Activated T-helper 2 cell treated with anti-CD3 and anti-CD28 coated beads, Interferon-gamma antibody, Interleukin-2, Interleukin-4, amounts not matched to agents 10 μg/mL and 5 μg/mL and 100 μg/mL, durations not matched to agents 14 hours and 24 hours and 36 hours (primary cell): ENCODE measurements around the gene UCHL1. TPM values are rescaled to one million over a fixed set of nuclear protein-coding genes. Genes with fewer than 3 reads are reported as not detected.
"Not testable (repeated sequence)": the region's sequence is repeated elsewhere in the genome, so short reads cannot be mapped to it uniquely, and the experiment has no call there.

Experiments used
- DNase-seq: peaks from one replicate; pipeline ENCODE4 v3.0.0; 2021; ENCODE audit warnings: low spot score
- H3K27ac Mint-ChIP-seq: one replicate; pipeline ENCODE4 v1.8.0; 2021; ENCODE audit warnings: mixed read lengths
- H3K27me3 Mint-ChIP-seq: one replicate; pipeline ENCODE4 v1.8.0; 2021; ENCODE audit warnings: low read depth, mixed read lengths
- H3K36me3 Mint-ChIP-seq: one replicate; pipeline ENCODE4 v1.8.0; 2021; ENCODE audit warnings: low read depth, mixed read lengths
- H3K4me1 Mint-ChIP-seq: one replicate; pipeline ENCODE4 v1.8.0; 2021; ENCODE audit warnings: low read depth, mixed read lengths
- H3K4me3 Mint-ChIP-seq: one replicate; pipeline ENCODE4 v1.8.0; 2021; ENCODE audit warnings: low read depth, mild to moderate bottlenecking, moderate library complexity, mixed read lengths
- H3K9me3 Mint-ChIP-seq: one replicate; pipeline ENCODE4 v1.8.0; 2021; ENCODE audit warnings: mixed read lengths
- intact Hi-C: fragments of 100-400 bp; cut with micrococcal nuclease; formaldehyde crosslinking; loops from one replicate; pipeline ENCODE4 v1.15.1; 2023
- total RNA-seq: library from RNA; stranded (reverse); gene quantifications from 2 replicates; pipeline ENCODE4 v1.2.3, GENCODE V29; 2022

The UCHL1 gene
- total RNA-seq, 1 donor from 2014 or later = 0.48 TPM

DNA sequence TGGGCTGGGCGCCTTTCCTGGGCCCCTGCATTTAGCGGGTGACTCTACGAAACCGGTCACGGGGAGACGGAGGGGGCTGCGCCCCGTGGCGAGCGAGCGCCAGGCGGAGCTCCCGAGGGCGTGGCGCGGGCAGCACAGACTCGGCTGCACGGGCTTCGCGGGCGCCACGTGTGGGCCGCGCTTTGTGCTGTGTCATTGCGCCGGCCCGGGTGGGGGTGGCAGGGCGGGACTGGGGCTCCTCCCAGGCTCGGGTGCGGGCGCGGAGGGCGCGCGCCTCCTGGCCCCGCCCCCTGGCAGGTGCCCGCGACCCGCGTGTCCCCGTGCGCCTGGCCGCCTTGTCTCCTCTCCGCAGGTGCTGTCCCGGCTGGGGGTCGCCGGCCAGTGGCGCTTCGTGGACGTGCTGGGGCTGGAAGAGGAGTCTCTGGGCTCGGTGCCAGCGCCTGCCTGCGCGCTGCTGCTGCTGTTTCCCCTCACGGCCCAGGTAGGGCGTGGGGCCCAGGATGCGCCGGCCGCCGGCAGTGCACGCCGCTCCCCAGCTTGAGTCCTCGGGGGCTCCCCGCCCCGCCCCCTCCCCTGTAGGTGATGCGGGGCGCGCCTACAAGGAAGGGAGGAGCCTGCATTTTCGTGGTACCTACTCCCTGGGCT is 651 bp downstream of the UCHL1 start:
- no peak for DNase-seq
- H3K4me1 Mint-ChIP-seq = peaks cover 6% of the 10 kb centered on the region
- H3K27me3 Mint-ChIP-seq = peaks cover 42% of the 10 kb centered on the region
- H3K27ac Mint-ChIP-seq = no peak overlapping the region
- no peaks in the 10 kb centered on the region for H3K36me3 Mint-ChIP-seq
- H3K4me3 Mint-ChIP-seq = peak overlapping the region; percentile 51
- intact Hi-C loops = no loop called here
- H3K9me3 Mint-ChIP-seq = no peaks in the 10 kb centered on the region

- Mint-ChIP-seq H3K9me3 (no peaks in the 10 kb centered on the region), H3K27ac (peak overlapping the region; percentile 28), H3K36me3 (no peaks in the 10 kb centered on the region), H3K27me3 (peaks cover 41% of the 10 kb centered on the region), H3K4me3 (peak overlapping the region; percentile 51), H3K4me1 (peaks cover 6% of the 10 kb centered on the region)
- intact Hi-C loops = no loop called here
- DNase-seq = no peak
Observed at GRCh38 chr4:41257906-41258305, 1.2 kb downstream of the UCHL1 start.

DNA sequence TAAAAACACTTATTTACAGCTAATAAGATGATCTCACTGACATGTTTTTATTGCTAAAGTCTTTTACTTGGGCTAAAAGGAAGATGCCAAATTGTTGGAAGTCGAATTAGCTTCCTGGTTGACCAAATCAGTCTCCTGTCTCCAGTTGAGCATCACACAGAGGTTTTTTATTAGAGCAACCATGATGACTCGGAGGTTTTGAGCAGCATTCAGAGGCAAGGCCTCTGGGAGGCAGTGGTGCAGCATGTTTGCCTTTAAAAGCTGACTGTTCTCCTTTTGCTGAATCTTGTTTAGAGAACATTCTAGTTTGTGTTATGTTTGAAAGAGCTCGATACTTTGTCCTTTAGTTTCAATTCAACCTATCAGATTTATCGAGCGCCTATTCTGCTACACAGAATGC is 2.1 kb downstream of the UCHL1 start:
- peaks cover 38% of the 10 kb centered on the region for H3K27me3 Mint-ChIP-seq
- no peak overlapping the region for H3K27ac Mint-ChIP-seq
- no peaks in the 10 kb centered on the region for H3K36me3 Mint-ChIP-seq
- H3K4me3 Mint-ChIP-seq = no peak overlapping the region
- peaks cover 6% of the 10 kb centered on the region for H3K4me1 Mint-ChIP-seq
- H3K9me3 Mint-ChIP-seq = no peaks in the 10 kb centered on the region
- intact Hi-C loops = no loop called here
- DNase-seq = no peak

GRCh38 chr4:41260116-41260733 is 3.5 kb downstream of the UCHL1 start:
- H3K4me1 Mint-ChIP-seq = peaks cover 6% of the 10 kb centered on the region
- DNase-seq = no peak
- no peak overlapping the region for H3K4me3 Mint-ChIP-seq
- H3K9me3 Mint-ChIP-seq = no peaks in the 10 kb centered on the region
- no peaks in the 10 kb centered on the region for H3K36me3 Mint-ChIP-seq
- H3K27ac Mint-ChIP-seq = no peak overlapping the region
- H3K27me3 Mint-ChIP-seq = peaks cover 34% of the 10 kb centered on the region
- intact Hi-C loops = no loop called here

DNA sequence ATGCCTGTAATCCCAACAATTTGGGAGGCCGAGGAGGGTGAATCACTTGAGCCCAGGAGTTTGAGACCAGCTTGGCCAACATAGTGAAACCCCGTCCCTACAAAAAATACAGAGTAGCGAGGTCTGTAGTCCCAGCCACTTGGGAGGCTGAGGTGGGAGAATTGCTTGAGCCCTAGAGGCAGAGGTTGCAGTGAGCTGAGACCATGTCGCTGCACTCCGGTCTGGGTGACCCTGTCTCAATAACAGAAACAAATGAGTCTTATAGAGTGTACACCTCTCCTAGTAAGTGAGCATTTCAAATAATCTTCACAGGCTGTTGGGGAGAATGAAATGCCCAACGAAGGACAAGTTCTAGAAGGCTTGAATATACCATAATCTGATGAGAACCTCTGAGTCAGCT is 5.5 kb downstream of the UCHL1 start:
- DNase-seq = no peak
- H3K4me3 Mint-ChIP-seq = no peak overlapping the region
- H3K36me3 Mint-ChIP-seq = no peaks in the 10 kb centered on the region
- peaks cover 21% of the 10 kb centered on the region for H3K27me3 Mint-ChIP-seq
- H3K9me3 Mint-ChIP-seq = no peaks in the 10 kb centered on the region
- no peak overlapping the region for H3K27ac Mint-ChIP-seq
- intact Hi-C loops = no loop called here
- peaks cover 6% of the 10 kb centered on the region for H3K4me1 Mint-ChIP-seq

DNA sequence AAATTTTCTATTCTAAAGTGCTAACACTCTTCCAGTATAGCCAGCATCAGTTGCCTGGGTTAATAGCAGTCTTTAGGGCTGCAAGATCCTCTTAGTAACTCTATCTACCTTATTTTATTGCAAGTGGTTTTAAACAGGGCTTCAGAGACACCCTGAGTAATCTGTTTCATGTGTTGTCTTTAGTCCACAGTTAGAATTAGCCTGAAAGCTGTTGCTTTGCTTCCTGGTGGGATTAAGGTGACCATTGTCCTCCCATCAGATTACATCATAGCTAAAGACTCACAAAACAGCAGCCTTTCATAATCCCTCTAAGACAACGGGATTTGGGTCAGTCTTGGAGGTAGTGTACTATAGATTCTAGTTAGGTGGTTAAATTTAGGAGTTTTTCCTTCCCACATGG is 7.5 kb downstream of the UCHL1 start:
- Mint-ChIP-seq H3K27me3 (peaks cover 8% of the 10 kb centered on the region), H3K9me3 (no peaks in the 10 kb centered on the region), H3K27ac (no peak overlapping the region), H3K4me3 (no peak overlapping the region), H3K36me3 (no peaks in the 10 kb centered on the region), H3K4me1 (no peaks in the 10 kb centered on the region)
- intact Hi-C loops = no loop called here
- no peak for DNase-seq

DNA sequence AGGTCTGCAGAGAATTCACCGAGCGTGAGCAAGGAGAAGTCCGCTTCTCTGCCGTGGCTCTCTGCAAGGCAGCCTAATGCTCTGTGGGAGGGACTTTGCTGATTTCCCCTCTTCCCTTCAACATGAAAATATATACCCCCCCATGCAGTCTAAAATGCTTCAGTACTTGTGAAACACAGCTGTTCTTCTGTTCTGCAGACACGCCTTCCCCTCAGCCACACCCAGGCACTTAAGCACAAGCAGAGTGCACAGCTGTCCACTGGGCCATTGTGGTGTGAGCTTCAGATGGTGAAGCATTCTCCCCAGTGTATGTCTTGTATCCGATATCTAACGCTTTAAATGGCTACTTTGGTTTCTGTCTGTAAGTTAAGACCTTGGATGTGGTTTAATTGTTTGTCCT is 11.3 kb downstream of the UCHL1 start:
- Mint-ChIP-seq H3K36me3 (no peaks in the 10 kb centered on the region), H3K27me3 (no peaks in the 10 kb centered on the region), H3K4me1 (no peaks in the 10 kb centered on the region), H3K9me3 (no peaks in the 10 kb centered on the region), H3K27ac (no peak overlapping the region), H3K4me3 (no peak overlapping the region)
- no peak for DNase-seq
- intact Hi-C loops = no loop called here

DNA sequence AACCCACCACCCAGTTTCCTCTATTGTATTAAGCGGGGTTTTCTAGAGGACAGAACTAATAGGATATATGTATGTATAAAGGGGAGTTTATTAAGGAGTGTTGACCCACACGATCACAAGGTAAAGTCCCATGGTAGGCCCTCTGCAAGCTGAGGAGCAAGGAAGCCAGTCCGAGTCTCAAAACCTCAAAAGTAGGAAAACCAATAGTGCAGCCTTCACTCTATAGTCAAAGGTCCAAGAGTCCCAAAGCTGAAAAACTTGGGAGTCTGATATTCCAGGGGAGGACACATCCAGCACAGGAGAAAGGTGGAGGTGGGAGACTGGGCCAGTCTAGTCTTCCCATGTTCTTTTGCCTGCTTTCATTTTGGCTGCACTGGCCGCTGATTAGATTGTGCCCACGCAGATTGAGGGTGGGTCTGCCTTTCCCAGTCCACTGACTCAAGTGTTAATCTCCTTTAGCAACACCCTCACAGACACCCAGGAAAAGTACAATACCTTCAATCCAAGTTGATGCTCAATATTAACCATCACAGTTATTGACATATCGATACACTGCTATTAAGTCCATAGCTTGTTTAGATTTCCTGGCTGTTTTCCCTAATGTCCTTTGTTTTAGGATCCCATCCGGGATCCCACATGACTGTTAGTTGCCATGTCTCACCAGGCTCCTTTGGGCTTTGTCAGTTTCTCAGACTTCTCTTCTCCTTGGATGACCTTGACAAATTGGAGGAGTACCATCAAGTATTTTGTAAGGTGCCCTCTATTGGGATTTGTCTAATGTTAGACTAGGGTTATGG is 12.2 kb downstream of the UCHL1 start:
- intact Hi-C loops = no loop called here
- H3K4me3 Mint-ChIP-seq = no peak overlapping the region

DNA sequence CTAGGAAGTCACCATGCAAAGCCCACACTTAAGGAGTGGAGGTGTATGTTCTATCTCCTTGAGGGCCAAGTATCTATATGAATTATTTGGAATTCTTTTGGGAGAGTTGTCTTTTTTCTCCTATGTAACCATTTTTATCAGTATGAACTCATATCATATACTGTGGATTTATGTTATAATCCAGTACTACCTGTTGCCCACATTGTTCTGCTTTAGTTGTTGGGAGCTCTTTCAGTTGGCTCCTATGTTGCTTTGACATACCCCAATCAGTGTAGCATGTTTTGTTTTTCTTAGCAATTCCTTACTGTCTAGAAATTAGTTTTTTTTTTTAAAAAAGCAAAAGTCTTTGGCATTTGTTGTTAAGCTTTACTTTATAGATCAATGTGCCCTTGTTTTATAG is 13.0 kb downstream of the UCHL1 start:
- no peaks in the 10 kb centered on the region for H3K27me3 Mint-ChIP-seq
- no peaks in the 10 kb centered on the region for H3K36me3 Mint-ChIP-seq
- no peaks in the 10 kb centered on the region for H3K9me3 Mint-ChIP-seq
- intact Hi-C loops = no loop called here
- DNase-seq = no peak
- H3K27ac Mint-ChIP-seq = no peak overlapping the region
- no peaks in the 10 kb centered on the region for H3K4me1 Mint-ChIP-seq
- H3K4me3 Mint-ChIP-seq = no peak overlapping the region

More for the DNA sequence above, 12.2 kb downstream of the UCHL1 start:
- Mint-ChIP-seq H3K4me1 (no peaks in the 10 kb centered on the region), H3K27me3 (no peaks in the 10 kb centered on the region), H3K36me3 (no peaks in the 10 kb centered on the region), H3K9me3 (no peaks in the 10 kb centered on the region), H3K27ac (no peak overlapping the region)
- no peak for DNase-seq

DNA sequence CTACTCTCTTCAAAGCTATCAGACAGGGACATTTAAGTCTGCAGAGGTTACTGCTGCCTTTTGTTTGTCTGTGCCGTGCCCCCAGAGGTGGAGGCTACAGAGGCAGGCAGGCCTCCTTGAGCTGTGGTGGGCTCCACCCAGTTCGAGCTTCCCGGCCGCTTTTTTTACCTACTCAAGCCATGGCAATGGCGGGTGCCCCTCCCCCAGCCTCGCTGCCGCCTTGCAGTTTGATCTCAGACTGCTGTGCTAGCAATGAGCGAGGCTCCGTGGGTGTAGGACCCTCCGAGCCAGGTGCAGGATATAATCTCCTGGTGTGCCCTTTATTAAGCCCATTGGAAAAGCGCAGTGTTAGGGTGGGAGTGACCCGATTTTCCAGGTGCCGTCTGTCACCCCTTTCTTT is 19.2 kb downstream of the UCHL1 start:
- intact Hi-C loops, DNase-seq, H3K27me3 Mint-ChIP-seq, H3K4me3 Mint-ChIP-seq, H3K36me3 Mint-ChIP-seq, H3K27ac Mint-ChIP-seq, H3K9me3 Mint-ChIP-seq, H3K4me1 Mint-ChIP-seq: not testable (repeated sequence)

DNA sequence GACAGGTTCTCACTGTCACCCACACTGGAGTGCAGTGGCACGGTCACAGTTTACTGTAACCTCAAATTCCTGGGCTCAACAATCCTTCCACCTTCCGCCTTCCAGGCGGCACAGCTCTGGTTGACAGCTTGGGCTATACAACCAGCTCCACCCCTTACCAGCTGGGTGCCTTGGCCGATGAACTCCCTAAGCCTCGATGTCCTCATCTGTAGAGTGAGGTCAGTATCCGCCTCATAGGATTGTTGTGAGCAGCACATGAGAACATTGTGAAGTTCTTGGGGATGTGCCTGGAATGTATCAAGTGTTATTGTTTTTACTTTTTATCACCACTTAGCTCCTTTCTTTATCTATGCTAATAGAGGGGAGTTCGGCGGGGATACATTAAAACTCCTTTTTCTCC is 23.3 kb downstream of the UCHL1 start:
- intact Hi-C loops = loop anchor here (2.0 kb wide), 1 partner anchor 609 kb away; no protein-coding TSS in a partner anchor
- no peaks in the 10 kb centered on the region for H3K27me3 Mint-ChIP-seq
- H3K4me3 Mint-ChIP-seq = no peak overlapping the region
- H3K4me1 Mint-ChIP-seq = no peaks in the 10 kb centered on the region
- no peaks in the 10 kb centered on the region for H3K9me3 Mint-ChIP-seq
- DNase-seq = no peak
- H3K36me3 Mint-ChIP-seq = no peaks in the 10 kb centered on the region
- H3K27ac Mint-ChIP-seq = no peak overlapping the region

DNA sequence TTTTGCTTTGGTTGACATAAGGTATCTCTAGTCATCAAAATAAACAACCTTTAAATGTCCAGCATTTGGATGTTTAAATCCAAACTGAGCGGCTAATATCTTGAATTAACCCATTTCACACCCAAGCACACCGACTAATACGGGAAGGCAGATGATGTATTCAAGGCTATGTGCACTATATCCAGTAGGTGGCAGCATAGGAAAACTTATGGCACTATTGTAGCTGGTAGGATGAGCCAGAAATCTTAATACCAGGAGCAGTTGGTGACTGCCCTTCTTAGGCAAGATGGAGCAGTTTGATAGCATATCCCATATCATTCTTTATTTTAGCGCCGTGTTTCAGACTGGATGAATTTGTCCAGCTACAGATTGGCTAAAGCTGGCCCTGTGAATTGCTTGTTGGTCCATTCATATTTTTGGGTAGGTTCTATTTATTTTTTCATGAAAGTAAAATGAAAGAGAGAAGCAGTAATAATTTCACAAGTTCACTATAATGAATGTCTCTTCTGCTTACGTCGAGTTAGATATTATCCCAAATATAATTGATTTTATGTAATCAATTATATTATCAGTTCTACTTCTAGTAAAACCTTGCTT is 24.4 kb downstream of the UCHL1 start:
- no peak overlapping the region for H3K27ac Mint-ChIP-seq
- H3K4me3 Mint-ChIP-seq = no peak overlapping the region
- no peaks in the 10 kb centered on the region for H3K9me3 Mint-ChIP-seq
- H3K4me1 Mint-ChIP-seq = no peaks in the 10 kb centered on the region
- no peaks in the 10 kb centered on the region for H3K36me3 Mint-ChIP-seq
- DNase-seq = no peak
- H3K27me3 Mint-ChIP-seq = no peaks in the 10 kb centered on the region
- intact Hi-C loops = loop anchor here (1.0 to 2.0 kb wide), 4 partner anchors 363 to 608 kb away; no protein-coding TSS in a partner anchor

DNA sequence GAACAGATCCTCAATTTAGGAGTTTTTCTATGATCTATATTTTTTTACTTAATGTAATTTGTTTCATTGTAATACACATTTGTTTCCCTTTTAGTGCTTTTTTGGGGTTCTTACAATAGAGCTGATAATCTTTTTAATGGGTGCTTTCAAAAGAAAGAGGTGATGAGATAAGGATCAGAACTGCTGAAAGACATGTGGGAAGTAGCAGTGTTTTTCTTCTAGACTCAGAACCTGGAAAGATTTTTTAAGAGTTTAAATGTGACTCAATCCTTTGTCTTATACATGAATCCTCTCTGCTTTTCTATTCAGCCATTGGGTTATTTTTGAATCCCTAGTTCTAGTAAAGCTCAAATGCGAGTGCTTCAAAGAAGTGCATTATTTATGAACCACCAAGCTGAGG is 25.6 kb downstream of the UCHL1 start:
- no peak overlapping the region for H3K27ac Mint-ChIP-seq
- intact Hi-C loops = no loop called here
- no peaks in the 10 kb centered on the region for H3K36me3 Mint-ChIP-seq
- no peak for DNase-seq
- no peak overlapping the region for H3K4me3 Mint-ChIP-seq
- H3K27me3 Mint-ChIP-seq = no peaks in the 10 kb centered on the region
- no peaks in the 10 kb centered on the region for H3K9me3 Mint-ChIP-seq
- H3K4me1 Mint-ChIP-seq = no peaks in the 10 kb centered on the region
